ENCODE results near the gene SEL1L2. TPM values are rescaled to one million over a fixed set of nuclear protein-coding genes. Genes with fewer than 3 reads are reported as not detected.

SEL1L2 gene
- polyA plus RNA-seq, 1 experiment: 0.38 TPM

- CTCF ChIA-PET: interaction anchor here (1.1 to 1.4 kb wide), 4 partner anchors 9 to 112 kb away, joined by 3 to 5 read pairs (median 3); no protein-coding TSS in a partner anchor
- Histone ChIP-seq H3K4me3 (ENCODE audit: low read depth, low read length) (no peak overlapping the region), H3K36me3 (ENCODE audit: control insufficient read depth, insufficient read depth, low read length) (no peaks in the 10 kb centered on the region), H3K27me3 (ENCODE audit: control insufficient read depth, insufficient read depth, low read length) (no peaks in the 10 kb centered on the region)
- TF ChIP-seq, protein P1, sequence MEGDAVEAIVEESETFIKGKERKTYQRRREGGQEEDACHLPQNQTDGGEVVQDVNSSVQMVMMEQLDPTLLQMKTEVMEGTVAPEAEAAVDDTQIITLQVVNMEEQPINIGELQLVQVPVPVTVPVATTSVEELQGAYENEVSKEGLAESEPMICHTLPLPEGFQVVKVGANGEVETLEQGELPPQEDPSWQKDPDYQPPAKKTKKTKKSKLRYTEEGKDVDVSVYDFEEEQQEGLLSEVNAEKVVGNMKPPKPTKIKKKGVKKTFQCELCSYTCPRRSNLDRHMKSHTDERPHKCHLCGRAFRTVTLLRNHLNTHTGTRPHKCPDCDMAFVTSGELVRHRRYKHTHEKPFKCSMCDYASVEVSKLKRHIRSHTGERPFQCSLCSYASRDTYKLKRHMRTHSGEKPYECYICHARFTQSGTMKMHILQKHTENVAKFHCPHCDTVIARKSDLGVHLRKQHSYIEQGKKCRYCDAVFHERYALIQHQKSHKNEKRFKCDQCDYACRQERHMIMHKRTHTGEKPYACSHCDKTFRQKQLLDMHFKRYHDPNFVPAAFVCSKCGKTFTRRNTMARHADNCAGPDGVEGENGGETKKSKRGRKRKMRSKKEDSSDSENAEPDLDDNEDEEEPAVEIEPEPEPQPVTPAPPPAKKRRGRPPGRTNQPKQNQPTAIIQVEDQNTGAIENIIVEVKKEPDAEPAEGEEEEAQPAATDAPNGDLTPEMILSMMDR (IDR thresholded peaks at IDR 0.05; ENCODE audit: insufficient read depth, low read depth, low read length): no peak
- POLR2A ChIA-PET: interaction anchor here (0.6 kb wide), 1 partner anchor 11 kb away, joined by 3 read pairs; no protein-coding TSS in a partner anchor
- no peak for DNase-seq (ENCODE audit: low read depth)
Measured at GRCh38 chr20:13863244-13863643, 127.2 kb downstream of the SEL1L2 start.

DNA sequence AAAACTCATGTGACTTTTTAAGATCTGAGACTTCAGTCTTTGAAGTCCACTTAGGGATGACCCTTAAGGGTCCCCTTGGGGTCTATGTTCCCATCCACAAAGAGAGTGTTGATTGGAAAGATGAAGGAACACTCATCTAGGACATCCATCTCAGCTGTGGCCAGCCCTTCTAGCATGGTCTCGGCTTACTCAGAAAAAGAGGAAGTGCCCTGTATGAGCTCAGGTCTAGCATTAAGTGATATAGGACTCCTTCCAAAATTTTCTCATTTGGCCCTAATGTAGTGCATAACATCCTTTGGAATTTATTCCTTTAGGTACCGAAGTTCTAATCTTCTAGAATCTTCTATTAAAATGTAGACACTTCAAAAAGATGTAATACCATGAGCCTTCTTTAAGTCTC, 128.2 kb downstream of the SEL1L2 start:
- no peaks in the 10 kb centered on the region for H3K27me3 ChIP-seq (ENCODE audit: control insufficient read depth, insufficient read depth, low read length)
- TF ChIP-seq, protein P1 (IDR thresholded peaks at IDR 0.05; ENCODE audit: insufficient read depth, low read depth, low read length): no peak
- POLR2A ChIA-PET: interaction anchor here (0.6 kb wide), 1 partner anchor 17 kb away, joined by 3 read pairs; no protein-coding TSS in a partner anchor
- CTCF ChIA-PET: interaction anchor here (1.1 to 1.4 kb wide), 4 partner anchors 8 to 111 kb away, joined by 3 to 5 read pairs (median 3); no protein-coding TSS in a partner anchor
- no peaks in the 10 kb centered on the region for H3K36me3 ChIP-seq (ENCODE audit: control insufficient read depth, insufficient read depth, low read length)
- H3K4me3 ChIP-seq (ENCODE audit: low read depth, low read length): no peak overlapping the region
- DNase-seq (ENCODE audit: low read depth): no peak

- Histone ChIP-seq H3K36me3 (ENCODE audit: control insufficient read depth, insufficient read depth, low read length) (no peaks in the 10 kb centered on the region), H3K4me3 (ENCODE audit: low read depth, low read length) (no peak overlapping the region), H3K27me3 (ENCODE audit: control insufficient read depth, insufficient read depth, low read length) (no peaks in the 10 kb centered on the region)
- CTCF ChIA-PET: interaction anchor here (0.8 kb wide), 1 partner anchor 37 kb away, joined by 3 read pairs; no protein-coding TSS in a partner anchor
- no peak for DNase-seq (ENCODE audit: low read depth)
- TF ChIP-seq, protein P1 (IDR thresholded peaks at IDR 0.05; ENCODE audit: insufficient read depth, low read depth, low read length): no peak
- POLR2A ChIA-PET: no interaction called here
Measured at GRCh38 chr20:13858871-13859270, 131.5 kb downstream of the SEL1L2 start.

DNA sequence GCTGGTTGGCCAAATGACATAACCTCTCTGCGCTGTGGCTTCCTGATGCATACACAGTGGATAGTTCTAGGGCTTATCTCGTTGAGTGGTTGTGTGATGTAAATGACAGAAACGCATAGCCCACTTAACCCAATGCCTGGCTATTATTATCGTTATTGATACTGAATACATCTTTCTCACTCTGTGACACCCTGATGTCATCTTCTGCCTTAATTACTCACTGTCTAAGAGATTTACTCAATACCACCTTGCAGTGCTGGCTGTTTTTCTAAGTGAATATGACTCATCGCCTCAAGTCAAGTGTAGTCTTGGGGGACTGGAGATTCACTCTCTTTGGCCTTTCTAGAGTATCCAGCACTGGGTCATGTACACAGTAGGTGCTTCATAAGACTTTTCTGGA, 132.0 kb downstream of the SEL1L2 start:
- ChIA-PET CTCF (interaction anchor here (0.8 to 0.9 kb wide), 2 partner anchors 38 kb away, joined by 3 to 4 read pairs; no protein-coding TSS in a partner anchor), POLR2A (no interaction called here)
- Histone ChIP-seq H3K36me3 (ENCODE audit: control insufficient read depth, insufficient read depth, low read length) (no peaks in the 10 kb centered on the region), H3K4me3 (ENCODE audit: low read depth, low read length) (no peak overlapping the region), H3K27me3 (ENCODE audit: control insufficient read depth, insufficient read depth, low read length) (no peaks in the 10 kb centered on the region)
- no peak for DNase-seq (ENCODE audit: low read depth)
- TF ChIP-seq, protein P1 (IDR thresholded peaks at IDR 0.05; ENCODE audit: insufficient read depth, low read depth, low read length): no peak

GRCh38 chr20:13857961-13858360, 132.5 kb downstream of the SEL1L2 start:
- Histone ChIP-seq H3K27me3 (ENCODE audit: control insufficient read depth, insufficient read depth, low read length) (no peaks in the 10 kb centered on the region), H3K4me3 (ENCODE audit: low read depth, low read length) (no peak overlapping the region), H3K36me3 (ENCODE audit: control insufficient read depth, insufficient read depth, low read length) (no peaks in the 10 kb centered on the region)
- ChIA-PET POLR2A (no interaction called here), CTCF (interaction anchor here (0.6 to 0.9 kb wide), 2 partner anchors 38 to 49 kb away, joined by 3 to 4 read pairs; no protein-coding TSS in a partner anchor)
- TF ChIP-seq, protein P1 (IDR thresholded peaks at IDR 0.05; ENCODE audit: insufficient read depth, low read depth, low read length): no peak
- no peak for DNase-seq (ENCODE audit: low read depth)
